B cell (primary cell): ENCODE data around the gene ANO2. TPM values are rescaled to one million over a fixed set of nuclear protein-coding genes. Genes with fewer than 3 reads are reported as not detected.

Experiments used
- ATAC-seq: fragments of 200-7000 bp; cut with Tn5 transposase; one replicate; pipeline ENCODE4 v1.10.0; 2021; ENCODE audit warnings: low read depth, mild to moderate bottlenecking, moderate number of reproducible peaks, moderate library complexity
- CTCF ChIA-PET: fragments of 350-600 bp; sonication (Branson Sonifier 250); formaldehyde crosslinking; loops from one replicate; lab custom pipeline; 2021; ENCODE audit warnings: antibody characterized with exemption, inconsistent platforms; lab: Charles Lee
- POLR2A ChIA-PET: fragments of 350-600 bp; sonication (Branson Sonifier 250); formaldehyde crosslinking; loops from one replicate; lab custom pipeline; 2021; ENCODE audit warnings: antibody characterized with exemption; lab: Charles Lee
- DNase-seq: peaks from one replicate; pipeline ENCODE4 v3.0.0; 2013
- H2AFZ ChIP-seq: 2 replicates; pipeline ENCODE4 v1.6.1; 2012; ENCODE audit warnings: mild to moderate bottlenecking, low read depth, low read length; ENCODE audit not compliant: insufficient read depth, poor library complexity, severe bottlenecking
- H3K27ac ChIP-seq, 2 donors: 1 replicate in 1 of 2; 2 replicates in 1 of 2; pipeline ENCODE4 v1.5.1; 2012 to 2013; ENCODE audit warnings: low read length in 2 of 2, mild to moderate bottlenecking in 2 of 2, moderate library complexity in 1 of 2
- H3K27me3 ChIP-seq, 4 experiments: fragments of 200-600 bp in 1 of 4; sonication (generic) in 1 of 4; replicated peaks in 1 of 4; 1 replicate in 2 of 4; 2 replicates in 2 of 4; pipeline versions ENCODE4 v1.6.1 to v1.7.0; 2013 to 2016; ENCODE audit warnings: low read length in 3 of 4, mild to moderate bottlenecking in 2 of 4, mixed read lengths in 1 of 4, moderate library complexity in 1 of 4; ENCODE audit not compliant: insufficient read depth in 4 of 4, control insufficient read depth in 3 of 4; ENCODE audit errors: control extremely low read depth in 1 of 4
- H3K36me3 ChIP-seq, 2 experiments: replicated peaks in 1 of 2; 1 replicate in 1 of 2; 2 replicates in 1 of 2; pipeline versions ENCODE4 v1.6.1 to v1.7.1; 2013; ENCODE audit warnings: low read length in 1 of 2; ENCODE audit not compliant: insufficient read depth in 2 of 2, control insufficient read depth in 1 of 2; ENCODE audit errors: control extremely low read depth in 1 of 2, extremely low read depth in 1 of 2
- H3K4me1 ChIP-seq, 2 donors: fragments of 200-600 bp in 1 of 2; sonication (generic) in 1 of 2; 1 replicate in 1 of 2; 2 replicates in 1 of 2; pipeline versions ENCODE4 v1.5.1 to v1.6.1; 2013 to 2017; ENCODE audit warnings: low read length in 2 of 2; ENCODE audit not compliant: control insufficient read depth in 2 of 2, insufficient read depth in 2 of 2
- H3K4me2 ChIP-seq: replicated peaks from 2 replicates; pipeline ENCODE3; 2012; ENCODE audit warnings: mild to moderate bottlenecking, low read depth, low read length; ENCODE audit not compliant: poor library complexity, severe bottlenecking
- H3K4me3 ChIP-seq, 5 experiments: fragments of 200-600 bp in 1 of 5; sonication (generic) in 1 of 5; 1 replicate in 3 of 5; 2 replicates in 2 of 5; pipeline versions ENCODE4 v1.5.1 to v1.7.0; 2011 to 2016; ENCODE audit warnings: low read length in 4 of 5, mild to moderate bottlenecking in 4 of 5, low read depth in 2 of 5, control low read depth in 1 of 5, moderate library complexity in 1 of 5; ENCODE audit not compliant: insufficient read depth in 1 of 5; ENCODE audit errors: control extremely low read depth in 1 of 5, extremely low read depth in 1 of 5
- H3K79me2 ChIP-seq: fragments of 200-600 bp; sonication (generic); one replicate; pipeline ENCODE4 v1.6.0; 2016; ENCODE audit warnings: low read length; ENCODE audit not compliant: control insufficient read depth, insufficient read depth
- H3K9ac ChIP-seq: fragments of 200-600 bp; sonication (generic); 2 replicates; pipeline ENCODE4 v1.6.1; 2017; ENCODE audit warnings: mild to moderate bottlenecking, low read length, moderate library complexity
- H3K9me3 ChIP-seq, 3 donors: one replicate each; pipeline versions ENCODE4 v1.6.1 to v1.7.1; 2013; ENCODE audit warnings: low read length in 2 of 3; ENCODE audit not compliant: control insufficient read depth in 2 of 3, insufficient read depth in 1 of 3; ENCODE audit errors: control extremely low read depth in 1 of 3
- H4K20me1 ChIP-seq: 2 replicates; pipeline ENCODE4 v1.6.0; 2012; ENCODE audit warnings: mild to moderate bottlenecking, low read length; ENCODE audit not compliant: insufficient read depth, control insufficient read depth, poor library complexity, severe bottlenecking
- H3K27ac Mint-ChIP-seq: one replicate; pipeline ENCODE4 v1.8.0; 2021; ENCODE audit warnings: mixed read lengths
- H3K27me3 Mint-ChIP-seq: one replicate; pipeline ENCODE4 v1.8.0; 2021; ENCODE audit warnings: mixed read lengths
- H3K4me1 Mint-ChIP-seq: one replicate; pipeline ENCODE4 v1.8.0; 2021; ENCODE audit warnings: mixed read lengths
- H3K4me3 Mint-ChIP-seq: one replicate; pipeline ENCODE4 v1.8.0; 2021; ENCODE audit warnings: mixed read lengths
- H3K9me3 Mint-ChIP-seq: one replicate; pipeline ENCODE4 v1.8.0; 2022; ENCODE audit warnings: mixed read lengths; ENCODE audit not compliant: insufficient read depth
- CTCF ChIP-seq: fragments of 200-600 bp; IDR thresholded peaks from one replicate; pipeline ENCODE4 v1.8.0; 2022; ENCODE audit warnings: antibody characterized with exemption, mild to moderate bottlenecking
- EZH2 ChIP-seq: IDR thresholded peaks from 2 replicates; pipeline ENCODE4 v1.6.1; 2012; ENCODE audit warnings: borderline replicate concordance, low read depth, mild to moderate bottlenecking, moderate library complexity, low read length; ENCODE audit not compliant: insufficient read depth, poor library complexity, severe bottlenecking
- WGBS: methylation state at CpG from one replicate; pipeline ENCODE4 v1.1.5; 2013; ENCODE audit warnings: missing lambda C conversion rate; ENCODE audit not compliant: insufficient coverage; 5-methylcytosine and 5-hydroxymethylcytosine counted together
- intact Hi-C: fragments of 100-400 bp; cut with micrococcal nuclease; formaldehyde crosslinking; loops from one replicate; pipeline ENCODE4 v1.10.0; 2022
- polyA plus RNA-seq: library from polyadenylated mRNA; depleted of rRNA; stranded (reverse); fragments of >200 nt; gene quantifications from 2 replicates; pipeline ENCODE4 v1.2.3, GENCODE V29; 2012
- total RNA-seq, 2 donors: library from RNA; stranded (reverse); fragments of 120-200 nt in 1 of 2; gene quantifications; 1 replicate in 1 of 2; 2 replicates in 1 of 2; pipeline versions ENCODE4 v1.2.3 to v1.2.4, GENCODE V29; 2013 to 2022

Gene ANO2
- total and polyA plus RNA-seq, 2 donors (not counting 1 experiment from before 2014, with no cell fraction given), result not detected

- ChIA-PET POLR2A (no interaction called here), CTCF (no interaction called here)
- Histone ChIP-seq H3K4me3 (no peak overlapping the region), H4K20me1 (no peaks in the 10 kb centered on the region), H3K27ac (no peak overlapping the region), H3K79me2 (no peaks in the 10 kb centered on the region), H3K27me3 (peaks cover 0 to 6% (median 0%) of the 10 kb centered on the region in 4 experiments), H3K4me2 (no peak overlapping the region), H3K4me1 (no peaks in the 10 kb centered on the region), H3K9me3 (no peaks in the 10 kb centered on the region), H3K9ac (no peak overlapping the region), H3K36me3 (no peaks in the 10 kb centered on the region), H2AFZ (no peak overlapping the region)
- Mint-ChIP-seq H3K27me3 (peaks cover 8% of the 10 kb centered on the region), H3K4me1 (no peaks in the 10 kb centered on the region), H3K27ac (no peak overlapping the region), H3K4me3 (no peak overlapping the region), H3K9me3 (no peaks in the 10 kb centered on the region)
- WGBS, result 79% methylated on average over 3 of the region's 3 CpGs
- intact Hi-C loops, result no loop called here
- DNase-seq (no peak), ATAC-seq (no peak)
- no peak for TF ChIP-seq CTCF
- TF ChIP-seq EZH2, result no peak
These were observed 74.9 kb downstream of the ANO2 start for GRCh38 chr12:5870183-5870582.

- Mint-ChIP-seq H3K27me3 (no peaks in the 10 kb centered on the region), H3K4me1 (no peaks in the 10 kb centered on the region), H3K4me3 (no peak overlapping the region), H3K27ac (no peak overlapping the region), H3K9me3 (no peaks in the 10 kb centered on the region)
- Histone ChIP-seq H3K4me3 (no peak overlapping the region), H4K20me1 (no peaks in the 10 kb centered on the region), H3K27me3 (peaks cover 0 to 6% (median 0%) of the 10 kb centered on the region in 4 experiments), H3K9me3 (no peaks in the 10 kb centered on the region), H3K79me2 (no peaks in the 10 kb centered on the region), H3K36me3 (no peaks in the 10 kb centered on the region), H3K27ac (no peak overlapping the region), H3K4me1 (no peaks in the 10 kb centered on the region), H2AFZ (no peak overlapping the region), H3K9ac (no peak overlapping the region), H3K4me2 (no peak overlapping the region)
- WGBS, result 83% methylated on average over 9 of the region's 10 CpGs
- ChIA-PET POLR2A (no interaction called here), CTCF (no interaction called here)
- ATAC-seq (no peak), DNase-seq (no peak)
- intact Hi-C loops, result no loop called here
- TF ChIP-seq EZH2 (no peak), CTCF (no peak)
These were observed 76.3 kb downstream of the ANO2 start for GRCh38 chr12:5868625-5869295.
